Measurements from ENCODE around the gene IKBKE.

DNA sequence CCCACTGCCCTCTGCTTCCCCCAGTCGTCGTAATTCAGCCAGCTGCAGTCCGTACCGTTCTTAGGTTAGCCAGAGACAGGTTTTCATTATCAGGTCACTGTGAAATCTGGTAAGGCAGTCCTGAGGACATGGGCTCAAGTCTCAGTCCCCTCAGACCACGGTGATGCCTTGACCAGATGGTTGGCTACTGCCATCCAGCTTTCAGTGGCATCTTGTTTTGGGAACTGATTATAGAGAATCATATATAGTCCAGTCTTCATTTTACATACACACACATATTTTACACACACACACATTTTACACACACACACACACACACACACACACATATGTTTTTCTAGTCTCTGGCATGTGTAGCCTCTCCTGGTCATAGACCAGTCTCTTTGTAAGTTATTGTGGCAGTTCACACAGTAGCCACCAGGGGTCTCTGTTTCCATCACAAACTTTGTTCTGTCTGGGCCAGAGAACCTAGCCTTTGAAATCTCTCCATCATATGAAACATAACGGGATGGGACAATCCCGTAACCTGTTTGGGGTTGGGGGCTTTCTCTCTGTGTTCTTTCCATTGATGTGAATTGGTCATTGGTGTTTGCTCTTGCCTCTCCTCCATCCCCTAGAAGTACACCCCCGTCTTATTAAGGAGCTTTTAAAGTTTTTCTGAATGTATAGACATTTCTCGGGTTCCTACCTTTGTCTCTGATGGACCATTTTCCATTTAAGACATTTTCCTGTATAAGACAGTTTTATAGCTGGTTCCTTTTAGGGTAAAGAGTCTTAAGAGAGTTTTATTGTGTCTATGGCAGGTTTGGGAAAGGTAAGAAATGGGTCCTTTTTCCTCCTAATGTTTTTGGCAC, 8.4 kb upstream of the IKBKE start:
- TF ChIP-seq, protein P1, sequence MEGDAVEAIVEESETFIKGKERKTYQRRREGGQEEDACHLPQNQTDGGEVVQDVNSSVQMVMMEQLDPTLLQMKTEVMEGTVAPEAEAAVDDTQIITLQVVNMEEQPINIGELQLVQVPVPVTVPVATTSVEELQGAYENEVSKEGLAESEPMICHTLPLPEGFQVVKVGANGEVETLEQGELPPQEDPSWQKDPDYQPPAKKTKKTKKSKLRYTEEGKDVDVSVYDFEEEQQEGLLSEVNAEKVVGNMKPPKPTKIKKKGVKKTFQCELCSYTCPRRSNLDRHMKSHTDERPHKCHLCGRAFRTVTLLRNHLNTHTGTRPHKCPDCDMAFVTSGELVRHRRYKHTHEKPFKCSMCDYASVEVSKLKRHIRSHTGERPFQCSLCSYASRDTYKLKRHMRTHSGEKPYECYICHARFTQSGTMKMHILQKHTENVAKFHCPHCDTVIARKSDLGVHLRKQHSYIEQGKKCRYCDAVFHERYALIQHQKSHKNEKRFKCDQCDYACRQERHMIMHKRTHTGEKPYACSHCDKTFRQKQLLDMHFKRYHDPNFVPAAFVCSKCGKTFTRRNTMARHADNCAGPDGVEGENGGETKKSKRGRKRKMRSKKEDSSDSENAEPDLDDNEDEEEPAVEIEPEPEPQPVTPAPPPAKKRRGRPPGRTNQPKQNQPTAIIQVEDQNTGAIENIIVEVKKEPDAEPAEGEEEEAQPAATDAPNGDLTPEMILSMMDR (IDR thresholded peaks at IDR 0.05): peak; percentile 98
- TF ChIP-seq ZFX (IDR thresholded peaks at IDR 0.05; ENCODE audit: borderline replicate concordance): no peak

All from 22Rv1 (cell line).